ENCODE measurements around the gene DNAJA1.
A peak's percentile ranks its signal among the peaks of the same experiment; 100 is the strongest.

Gene DNAJA1

GRCh38 chr9:33012328-33013069 lies 12.6 kb upstream of the DNAJA1 start:
- Histone ChIP-seq H3K4me3 (ENCODE audit: low read depth, low read length) (no peak overlapping the region), H3K36me3 (ENCODE audit: insufficient read depth, low read length) (no peaks in the 10 kb centered on the region), H3K27ac (ENCODE audit: low read depth, low read length) (no peak overlapping the region), H3K27me3 (ENCODE audit: insufficient read depth, low read length) (no peaks in the 10 kb centered on the region), H3K79me2 (ENCODE audit: control insufficient read depth, insufficient read depth, low read length, unreplicated experiment) (peaks cover 12% of the 10 kb centered on the region), H3K4me1 (ENCODE audit: control insufficient read depth, insufficient read depth, low read length, unreplicated experiment) (peaks cover 2% of the 10 kb centered on the region), H2AFZ (ENCODE audit: low read length, unreplicated experiment) (no peak overlapping the region)

- H2AFZ ChIP-seq (ENCODE audit: low read length, unreplicated experiment), result no peak overlapping the region
- H3K4me1 ChIP-seq (ENCODE audit: control insufficient read depth, insufficient read depth, low read length, unreplicated experiment), result peaks cover 4% of the 10 kb centered on the region
- H3K27me3 ChIP-seq (ENCODE audit: insufficient read depth, low read length), result no peaks in the 10 kb centered on the region
- no peak overlapping the region for H3K27ac ChIP-seq (ENCODE audit: low read depth, low read length)
- H3K36me3 ChIP-seq (ENCODE audit: insufficient read depth, low read length), result no peaks in the 10 kb centered on the region
- no peak overlapping the region for H3K4me3 ChIP-seq (ENCODE audit: low read depth, low read length)
- peaks cover 10% of the 10 kb centered on the region for H3K79me2 ChIP-seq (ENCODE audit: control insufficient read depth, insufficient read depth, low read length, unreplicated experiment)
These were observed 11.0 kb upstream of the DNAJA1 start for GRCh38 chr9:33013962-33014664.

GRCh38 chr9:33014665-33015014 lies 10.4 kb upstream of the DNAJA1 start:
- no peaks in the 10 kb centered on the region for H3K27me3 ChIP-seq (ENCODE audit: insufficient read depth, low read length)
- H3K4me1 ChIP-seq (ENCODE audit: control insufficient read depth, insufficient read depth, low read length, unreplicated experiment), result peaks cover 4% of the 10 kb centered on the region
- H3K4me3 ChIP-seq (ENCODE audit: low read depth, low read length), result no peak overlapping the region
- H3K27ac ChIP-seq (ENCODE audit: low read depth, low read length), result no peak overlapping the region
- peaks cover under 1% of the 10 kb centered on the region; the same call in 1 of the 2 replicates for H3K36me3 ChIP-seq (ENCODE audit: insufficient read depth, low read length)
- H2AFZ ChIP-seq (ENCODE audit: low read length, unreplicated experiment), result no peak overlapping the region
- peaks cover 10% of the 10 kb centered on the region for H3K79me2 ChIP-seq (ENCODE audit: control insufficient read depth, insufficient read depth, low read length, unreplicated experiment)

GRCh38 chr9:33017283-33018041 lies 7.6 kb upstream of the DNAJA1 start:
- Histone ChIP-seq H3K79me2 (ENCODE audit: control insufficient read depth, insufficient read depth, low read length, unreplicated experiment) (peaks cover 25% of the 10 kb centered on the region), H3K27ac (ENCODE audit: low read depth, low read length) (peak overlapping the region; percentile 54)

GRCh38 chr9:33019797-33020196 lies 5.3 kb upstream of the DNAJA1 start:
- peaks cover 27% of the 10 kb centered on the region for H3K4me1 ChIP-seq (ENCODE audit: control insufficient read depth, insufficient read depth, low read length, unreplicated experiment)
- peaks cover 7% of the 10 kb centered on the region for H3K36me3 ChIP-seq (ENCODE audit: insufficient read depth, low read length)
- no peak overlapping the region for H3K27ac ChIP-seq (ENCODE audit: low read depth, low read length)
- no peak overlapping the region for H3K4me3 ChIP-seq (ENCODE audit: low read depth, low read length)
- peaks cover 40% of the 10 kb centered on the region for H3K79me2 ChIP-seq (ENCODE audit: control insufficient read depth, insufficient read depth, low read length, unreplicated experiment)
- H2AFZ ChIP-seq (ENCODE audit: low read length, unreplicated experiment), result no peak overlapping the region
- H3K27me3 ChIP-seq (ENCODE audit: insufficient read depth, low read length), result no peaks in the 10 kb centered on the region

More at GRCh38 chr9:33017283-33018041, 7.6 kb upstream of the DNAJA1 start:
- Histone ChIP-seq H3K36me3 (ENCODE audit: insufficient read depth, low read length) (peaks cover 7% of the 10 kb centered on the region), H2AFZ (ENCODE audit: low read length, unreplicated experiment) (no peak overlapping the region), H3K4me3 (ENCODE audit: low read depth, low read length) (no peak overlapping the region), H3K4me1 (ENCODE audit: control insufficient read depth, insufficient read depth, low read length, unreplicated experiment) (peaks cover 9% of the 10 kb centered on the region), H3K27me3 (ENCODE audit: insufficient read depth, low read length) (no peaks in the 10 kb centered on the region)

- H3K27ac ChIP-seq (ENCODE audit: low read depth, low read length), result peak overlapping the region; percentile 2; the same call in 1 of the 2 replicates
- peaks cover 62% of the 10 kb centered on the region for H3K79me2 ChIP-seq (ENCODE audit: control insufficient read depth, insufficient read depth, low read length, unreplicated experiment)
- H3K4me1 ChIP-seq (ENCODE audit: control insufficient read depth, insufficient read depth, low read length, unreplicated experiment), result peaks cover 34% of the 10 kb centered on the region
- H2AFZ ChIP-seq (ENCODE audit: low read length, unreplicated experiment), result no peak overlapping the region
- H3K4me3 ChIP-seq (ENCODE audit: low read depth, low read length), result peak overlapping the region; percentile 82
- no peaks in the 10 kb centered on the region for H3K27me3 ChIP-seq (ENCODE audit: insufficient read depth, low read length)
- H3K36me3 ChIP-seq (ENCODE audit: insufficient read depth, low read length), result peaks cover 11% of the 10 kb centered on the region
These were observed 2.8 kb upstream of the DNAJA1 start for GRCh38 chr9:33022303-33022702.

- Histone ChIP-seq H3K4me1 (ENCODE audit: control insufficient read depth, insufficient read depth, low read length, unreplicated experiment) (peaks cover 35% of the 10 kb centered on the region), H2AFZ (ENCODE audit: low read length, unreplicated experiment) (no peak overlapping the region), H3K4me3 (ENCODE audit: low read depth, low read length) (peak overlapping the region; percentile 82), H3K27me3 (ENCODE audit: insufficient read depth, low read length) (no peaks in the 10 kb centered on the region), H3K36me3 (ENCODE audit: insufficient read depth, low read length) (peaks cover 11% of the 10 kb centered on the region), H3K79me2 (ENCODE audit: control insufficient read depth, insufficient read depth, low read length, unreplicated experiment) (peaks cover 66% of the 10 kb centered on the region), H3K27ac (ENCODE audit: low read depth, low read length) (peak overlapping the region; percentile 2; the same call in 1 of the 2 replicates)
These were observed 2.3 kb upstream of the DNAJA1 start for GRCh38 chr9:33022755-33023154.

GRCh38 chr9:33023661-33024060 lies 1.4 kb upstream of the DNAJA1 start:
- Histone ChIP-seq H3K27me3 (ENCODE audit: insufficient read depth, low read length) (no peaks in the 10 kb centered on the region), H2AFZ (ENCODE audit: low read length, unreplicated experiment) (no peak overlapping the region), H3K27ac (ENCODE audit: low read depth, low read length) (peak overlapping the region; percentile 59), H3K79me2 (ENCODE audit: control insufficient read depth, insufficient read depth, low read length, unreplicated experiment) (peaks cover 75% of the 10 kb centered on the region), H3K4me1 (ENCODE audit: control insufficient read depth, insufficient read depth, low read length, unreplicated experiment) (peaks cover 43% of the 10 kb centered on the region), H3K4me3 (ENCODE audit: low read depth, low read length) (peak overlapping the region; percentile 82), H3K36me3 (ENCODE audit: insufficient read depth, low read length) (peaks cover 18% of the 10 kb centered on the region)

GRCh38 chr9:33024126-33024965 lies 727 bp upstream of the DNAJA1 start:
- peak overlapping the region; percentile 59 for H3K27ac ChIP-seq (ENCODE audit: low read depth, low read length)
- peak overlapping the region; percentile 82 for H3K4me3 ChIP-seq (ENCODE audit: low read depth, low read length)
- no peaks in the 10 kb centered on the region for H3K27me3 ChIP-seq (ENCODE audit: insufficient read depth, low read length)
- peaks cover 23% of the 10 kb centered on the region for H3K36me3 ChIP-seq (ENCODE audit: insufficient read depth, low read length)
- H2AFZ ChIP-seq (ENCODE audit: low read length, unreplicated experiment), result peak overlapping the region; percentile 26
- peaks cover 48% of the 10 kb centered on the region for H3K4me1 ChIP-seq (ENCODE audit: control insufficient read depth, insufficient read depth, low read length, unreplicated experiment)
- peaks cover 82% of the 10 kb centered on the region for H3K79me2 ChIP-seq (ENCODE audit: control insufficient read depth, insufficient read depth, low read length, unreplicated experiment)

Data from ACC112 (cell line).